HL-60 (cell line): ENCODE data around the gene F8.
A peak's percentile ranks its signal among the peaks of the same experiment; 100 is the strongest.

ENCODE experiments used
- DNase-seq, 2 experiments: peaks; one replicate each; pipeline ENCODE4 v3.0.0-alpha.2; 2010 to 2020; ENCODE audit warnings: low read depth in 1 of 2, low spot score in 1 of 2
- H3K27ac ChIP-seq: fragments of 250-450 bp; sonication (Bioruptor Pico); replicated peaks from 2 replicates; pipeline ENCODE4 v1.5.1; 2020; ENCODE audit warnings: mild to moderate bottlenecking, moderate library complexity
- H3K27me3 ChIP-seq: fragments of 250-450 bp; sonication (Bioruptor Pico); 2 replicates; pipeline ENCODE4 v1.5.1; 2021; ENCODE audit warnings: mild to moderate bottlenecking, moderate library complexity; ENCODE audit not compliant: insufficient read depth, poor library complexity, severe bottlenecking
- H3K4me3 ChIP-seq: replicated peaks from 2 replicates; pipeline ENCODE4 v1.5.1; 2011; ENCODE audit warnings: mild to moderate bottlenecking, control low read depth, low read length; ENCODE audit not compliant: insufficient read depth
- GABPA ChIP-seq: IDR thresholded peaks from 2 replicates; pipeline ENCODE4 v1.6.1; 2012; ENCODE audit warnings: low read depth
- POLR2AphosphoS5 ChIP-seq: IDR thresholded peaks from 2 replicates; pipeline ENCODE4 v1.6.1; 2012; ENCODE audit warnings: low read depth
- SPI1 ChIP-seq: IDR thresholded peaks from 2 replicates; pipeline ENCODE4 v1.6.1; 2012; ENCODE audit warnings: low read depth, mild to moderate bottlenecking, borderline replicate concordance
- long read RNA-seq: library from polyadenylated mRNA; unstranded; transcript quantifications from one replicate; pipeline ENCODE4 v2.0.0, GENCODE V29; 2020
- TF ChIP-seq, protein P1 (sequence below): IDR thresholded peaks from 2 replicates; pipeline ENCODE4 v1.6.1; 2012; ENCODE audit warnings: low read depth; ENCODE audit not compliant: insufficient replicate concordance
- TF ChIP-seq, protein P2 (sequence below): IDR thresholded peaks from one replicate; pipeline ENCODE4 v1.5.1; 2011; ENCODE audit warnings: low read length, control low read depth, inconsistent platforms; ENCODE audit not compliant: insufficient read depth

Gene F8
- long read RNA-seq, transcript F8-201 (5 exons, 2,620 nt) = major isoform, 96 of 106 reads
- long read RNA-seq, partial matches to known transcripts = 3 of 106 reads
- long read RNA-seq, other reads (novel, unspliced or antisense) = 7 of 106 reads

DNA sequence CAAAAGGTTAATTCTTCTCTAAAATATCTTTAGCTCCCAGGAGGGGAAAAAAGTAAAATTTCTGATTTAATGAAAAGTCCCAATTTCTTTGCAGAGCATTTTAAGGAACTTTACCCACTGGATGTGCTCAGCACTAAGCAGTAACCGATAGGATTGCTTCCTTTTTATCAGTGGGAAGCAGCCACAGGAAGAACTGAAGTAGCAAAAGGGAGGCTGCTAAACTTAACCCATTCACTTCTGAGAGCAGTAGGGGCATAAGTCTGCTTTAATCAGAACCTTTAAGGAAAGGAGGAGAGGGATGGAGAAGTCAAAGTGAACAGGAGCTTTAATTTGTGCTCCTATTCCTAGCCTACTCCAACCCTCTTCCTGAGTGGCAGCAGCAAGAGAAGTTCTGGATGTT is at the start of gene F8:
TSS of gene F8 (minus strand) at position 139 of the 400 bp plus-strand sequence. CDS start 171 bp downstream, outside the sequence.
- no peak for DNase-seq
- no peak within 1 kb of the TSS for H3K4me3 ChIP-seq
- H3K27me3 ChIP-seq = no peaks in the 10 kb centered on the region
- H3K27ac ChIP-seq = no peak within 1 kb of the TSS
- TF ChIP-seq, protein P1, sequence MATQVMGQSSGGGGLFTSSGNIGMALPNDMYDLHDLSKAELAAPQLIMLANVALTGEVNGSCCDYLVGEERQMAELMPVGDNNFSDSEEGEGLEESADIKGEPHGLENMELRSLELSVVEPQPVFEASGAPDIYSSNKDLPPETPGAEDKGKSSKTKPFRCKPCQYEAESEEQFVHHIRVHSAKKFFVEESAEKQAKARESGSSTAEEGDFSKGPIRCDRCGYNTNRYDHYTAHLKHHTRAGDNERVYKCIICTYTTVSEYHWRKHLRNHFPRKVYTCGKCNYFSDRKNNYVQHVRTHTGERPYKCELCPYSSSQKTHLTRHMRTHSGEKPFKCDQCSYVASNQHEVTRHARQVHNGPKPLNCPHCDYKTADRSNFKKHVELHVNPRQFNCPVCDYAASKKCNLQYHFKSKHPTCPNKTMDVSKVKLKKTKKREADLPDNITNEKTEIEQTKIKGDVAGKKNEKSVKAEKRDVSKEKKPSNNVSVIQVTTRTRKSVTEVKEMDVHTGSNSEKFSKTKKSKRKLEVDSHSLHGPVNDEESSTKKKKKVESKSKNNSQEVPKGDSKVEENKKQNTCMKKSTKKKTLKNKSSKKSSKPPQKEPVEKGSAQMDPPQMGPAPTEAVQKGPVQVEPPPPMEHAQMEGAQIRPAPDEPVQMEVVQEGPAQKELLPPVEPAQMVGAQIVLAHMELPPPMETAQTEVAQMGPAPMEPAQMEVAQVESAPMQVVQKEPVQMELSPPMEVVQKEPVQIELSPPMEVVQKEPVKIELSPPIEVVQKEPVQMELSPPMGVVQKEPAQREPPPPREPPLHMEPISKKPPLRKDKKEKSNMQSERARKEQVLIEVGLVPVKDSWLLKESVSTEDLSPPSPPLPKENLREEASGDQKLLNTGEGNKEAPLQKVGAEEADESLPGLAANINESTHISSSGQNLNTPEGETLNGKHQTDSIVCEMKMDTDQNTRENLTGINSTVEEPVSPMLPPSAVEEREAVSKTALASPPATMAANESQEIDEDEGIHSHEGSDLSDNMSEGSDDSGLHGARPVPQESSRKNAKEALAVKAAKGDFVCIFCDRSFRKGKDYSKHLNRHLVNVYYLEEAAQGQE = no peak
- TF ChIP-seq, protein P2, sequence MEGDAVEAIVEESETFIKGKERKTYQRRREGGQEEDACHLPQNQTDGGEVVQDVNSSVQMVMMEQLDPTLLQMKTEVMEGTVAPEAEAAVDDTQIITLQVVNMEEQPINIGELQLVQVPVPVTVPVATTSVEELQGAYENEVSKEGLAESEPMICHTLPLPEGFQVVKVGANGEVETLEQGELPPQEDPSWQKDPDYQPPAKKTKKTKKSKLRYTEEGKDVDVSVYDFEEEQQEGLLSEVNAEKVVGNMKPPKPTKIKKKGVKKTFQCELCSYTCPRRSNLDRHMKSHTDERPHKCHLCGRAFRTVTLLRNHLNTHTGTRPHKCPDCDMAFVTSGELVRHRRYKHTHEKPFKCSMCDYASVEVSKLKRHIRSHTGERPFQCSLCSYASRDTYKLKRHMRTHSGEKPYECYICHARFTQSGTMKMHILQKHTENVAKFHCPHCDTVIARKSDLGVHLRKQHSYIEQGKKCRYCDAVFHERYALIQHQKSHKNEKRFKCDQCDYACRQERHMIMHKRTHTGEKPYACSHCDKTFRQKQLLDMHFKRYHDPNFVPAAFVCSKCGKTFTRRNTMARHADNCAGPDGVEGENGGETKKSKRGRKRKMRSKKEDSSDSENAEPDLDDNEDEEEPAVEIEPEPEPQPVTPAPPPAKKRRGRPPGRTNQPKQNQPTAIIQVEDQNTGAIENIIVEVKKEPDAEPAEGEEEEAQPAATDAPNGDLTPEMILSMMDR = no peak
- TF ChIP-seq GABPA = no peak
- no peak for TF ChIP-seq POLR2AphosphoS5
- TF ChIP-seq SPI1 = no peak

DNA sequence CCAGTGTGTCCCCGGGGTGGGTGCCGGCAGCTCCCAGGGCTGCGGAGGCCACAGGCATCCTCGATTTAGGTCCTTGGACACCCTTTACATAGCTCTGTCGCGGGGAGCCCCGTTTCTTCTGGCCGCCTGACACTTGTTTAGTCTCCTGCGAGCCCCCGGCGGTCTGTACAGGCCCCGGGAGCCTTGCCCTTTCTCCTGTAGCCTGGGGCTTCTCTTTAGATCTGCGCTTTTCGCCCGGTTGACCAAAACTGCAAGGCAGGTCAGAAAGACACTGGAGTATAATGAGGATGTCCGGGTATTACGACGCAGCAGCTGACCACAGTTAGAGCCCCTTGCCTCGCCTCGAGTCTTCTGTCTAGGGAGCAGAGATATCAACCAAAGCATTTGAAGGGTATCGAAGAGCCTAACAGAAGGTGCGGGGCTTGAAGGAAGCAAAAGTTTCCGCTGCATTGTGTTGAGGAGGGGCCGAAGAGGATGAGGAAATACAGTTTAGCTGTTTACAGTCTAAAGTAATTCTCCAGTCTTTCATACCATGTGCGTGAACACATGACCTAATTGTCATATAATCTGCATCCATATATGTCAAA is 49.3 kb upstream of the F8 start:
- Histone ChIP-seq H3K4me3 (peak overlapping the region; percentile 64), H3K27ac (peak overlapping the region; percentile 90), H3K27me3 (no peaks in the 10 kb centered on the region)
- DNase-seq = peak in 1 of 2 experiments; percentile 31
- TF ChIP-seq SPI1 (no peak), POLR2AphosphoS5 (no peak), GABPA (no peak)
- TF ChIP-seq, protein P2 = no peak
- TF ChIP-seq, protein P1 = no peak

DNA sequence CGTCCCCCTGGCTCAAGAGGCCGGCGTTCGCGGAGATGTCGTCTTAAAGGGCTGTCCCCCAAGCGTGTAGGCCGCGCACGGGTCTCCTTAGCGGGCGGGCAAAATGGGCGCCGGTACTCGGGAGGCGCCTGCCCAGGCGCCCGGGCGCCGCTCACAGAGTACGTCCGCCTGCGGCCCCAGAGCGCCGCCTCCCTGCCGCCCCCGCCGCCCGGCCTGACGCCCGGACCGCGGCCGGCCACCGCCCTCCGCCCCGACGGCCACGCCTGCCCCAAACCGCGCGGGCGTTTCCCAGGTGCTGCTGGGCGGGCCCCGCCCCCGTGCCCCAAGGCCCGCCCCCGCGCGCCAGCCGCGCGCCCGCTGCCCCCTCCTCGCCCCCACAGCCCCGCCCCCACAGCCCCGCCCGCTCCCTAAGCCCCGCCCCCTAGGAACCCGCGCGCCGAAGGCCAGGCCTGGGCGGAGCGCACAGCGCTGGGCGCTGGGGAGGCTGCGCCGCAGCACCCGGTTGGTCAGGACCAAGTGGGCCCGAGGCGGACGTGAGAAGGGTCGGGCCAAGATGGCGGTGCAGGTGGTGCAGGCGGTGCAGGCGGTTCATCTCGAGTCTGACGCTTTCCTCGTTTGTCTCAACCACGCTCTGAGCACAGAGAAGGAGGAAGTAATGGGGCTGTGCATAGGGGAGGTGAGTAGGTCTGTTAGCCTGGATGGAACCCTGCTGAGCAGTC is 48.6 kb upstream of the F8 start, which contains the start of the genes BRCC3, CMC4 and MTCP1:
TSS of gene BRCC3 (plus strand) at position 534 of the 719 bp plus-strand sequence. CDS start at position 554, 20 bp downstream.
TSS of gene CMC4 (minus strand) at position 162 of the 719 bp plus-strand sequence. CDS start 7,113 bp downstream, outside the sequence.
TSS of gene MTCP1 (minus strand) at position 162 of the 719 bp plus-strand sequence. CDS start 5,126 bp downstream, outside the sequence.
- H3K4me3 ChIP-seq = peak within 1 kb of the TSS; percentile 64
- peak; percentile 75 for TF ChIP-seq POLR2AphosphoS5
- TF ChIP-seq, protein P1 = peak; percentile 23
- TF ChIP-seq, protein P2 = no peak
- no peaks in the 10 kb centered on the region for H3K27me3 ChIP-seq
- peak within 1 kb of the TSS; percentile 90 for H3K27ac ChIP-seq
- peak; percentile 74 to 80 for DNase-seq
